ENCODE data around the gene LEMD1.

The LEMD1 gene

DNA sequence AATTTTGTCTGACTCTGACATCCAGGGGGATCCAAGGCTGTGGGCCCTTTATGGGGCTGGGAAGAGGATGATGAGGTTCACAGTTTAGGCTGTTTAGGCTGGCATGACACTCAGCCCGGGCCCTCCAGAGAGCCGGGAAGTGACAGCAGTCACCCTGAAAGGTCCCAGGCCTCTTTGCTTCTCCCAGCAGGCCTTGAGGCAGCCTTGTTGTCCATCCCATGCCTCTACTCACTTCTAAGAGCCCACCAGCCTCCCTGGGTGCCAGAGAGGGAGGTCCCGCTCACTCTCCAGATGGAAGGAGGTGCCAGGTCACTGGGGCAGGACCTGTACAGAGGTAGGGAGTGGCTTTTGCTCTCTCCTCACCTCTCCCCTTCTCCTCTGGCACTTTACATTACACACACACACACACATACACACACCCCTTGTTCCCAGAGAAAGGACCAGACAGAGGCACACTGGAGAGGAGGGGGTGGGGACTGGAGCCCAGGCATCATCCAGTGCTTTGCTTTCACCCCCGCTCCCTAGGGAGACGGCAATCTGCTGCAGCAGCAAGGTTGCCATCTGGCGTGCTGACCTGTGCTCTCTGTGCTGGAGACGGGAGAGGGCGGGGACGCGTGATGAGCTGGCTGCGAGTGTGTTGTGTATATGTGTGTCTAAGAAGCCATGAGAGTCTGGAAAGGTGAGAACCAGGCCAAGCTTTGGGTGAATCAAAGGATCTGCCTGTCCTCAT lies 69.7 kb downstream of the LEMD1 start:
- DNase-seq, result peak; percentile 55

DNA sequence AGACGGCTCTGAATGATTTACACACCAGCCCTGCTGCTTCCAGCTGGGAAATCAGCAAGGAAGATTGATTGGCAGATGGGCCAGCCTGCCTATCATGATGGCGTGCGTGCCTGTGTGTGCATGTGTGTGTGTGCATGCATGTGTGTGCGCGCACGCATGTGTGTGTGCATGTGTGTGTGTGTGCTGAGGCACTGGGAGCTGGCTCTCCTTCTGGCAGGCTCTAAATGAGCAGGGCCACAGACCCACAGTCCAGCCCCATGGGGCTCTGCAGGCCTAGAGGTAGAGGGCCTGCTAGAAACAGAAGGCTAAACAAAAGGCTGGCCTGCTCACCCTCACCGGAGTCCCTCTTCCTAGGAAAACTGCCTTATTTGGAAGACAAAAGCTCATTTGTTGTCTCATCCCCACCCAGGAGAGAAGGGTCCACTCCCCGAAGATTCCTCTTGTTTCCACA lies 71.1 kb downstream of the LEMD1 start:
- DNase-seq, result no peak

DNA sequence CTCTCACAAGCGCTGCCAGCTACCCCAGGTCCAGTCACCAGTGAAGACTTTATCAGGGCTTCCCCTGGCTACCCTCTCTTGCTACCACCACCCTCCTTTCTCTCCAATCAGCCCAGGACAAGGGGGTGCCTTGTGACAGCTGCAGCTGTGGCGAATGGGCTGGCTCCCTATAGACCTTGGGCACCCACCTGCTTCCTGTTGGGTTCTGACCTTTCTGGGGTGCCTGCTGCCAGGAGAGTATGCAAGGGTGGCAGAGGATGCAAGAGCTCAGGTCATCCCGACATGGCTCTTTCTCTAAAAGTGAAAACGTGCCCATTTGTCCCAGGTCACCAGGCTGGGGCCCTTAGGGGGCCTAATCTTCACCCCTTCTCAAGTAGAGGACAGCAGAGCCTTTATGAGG lies 71.7 kb downstream of the LEMD1 start:
- DNase-seq, result no peak

DNA sequence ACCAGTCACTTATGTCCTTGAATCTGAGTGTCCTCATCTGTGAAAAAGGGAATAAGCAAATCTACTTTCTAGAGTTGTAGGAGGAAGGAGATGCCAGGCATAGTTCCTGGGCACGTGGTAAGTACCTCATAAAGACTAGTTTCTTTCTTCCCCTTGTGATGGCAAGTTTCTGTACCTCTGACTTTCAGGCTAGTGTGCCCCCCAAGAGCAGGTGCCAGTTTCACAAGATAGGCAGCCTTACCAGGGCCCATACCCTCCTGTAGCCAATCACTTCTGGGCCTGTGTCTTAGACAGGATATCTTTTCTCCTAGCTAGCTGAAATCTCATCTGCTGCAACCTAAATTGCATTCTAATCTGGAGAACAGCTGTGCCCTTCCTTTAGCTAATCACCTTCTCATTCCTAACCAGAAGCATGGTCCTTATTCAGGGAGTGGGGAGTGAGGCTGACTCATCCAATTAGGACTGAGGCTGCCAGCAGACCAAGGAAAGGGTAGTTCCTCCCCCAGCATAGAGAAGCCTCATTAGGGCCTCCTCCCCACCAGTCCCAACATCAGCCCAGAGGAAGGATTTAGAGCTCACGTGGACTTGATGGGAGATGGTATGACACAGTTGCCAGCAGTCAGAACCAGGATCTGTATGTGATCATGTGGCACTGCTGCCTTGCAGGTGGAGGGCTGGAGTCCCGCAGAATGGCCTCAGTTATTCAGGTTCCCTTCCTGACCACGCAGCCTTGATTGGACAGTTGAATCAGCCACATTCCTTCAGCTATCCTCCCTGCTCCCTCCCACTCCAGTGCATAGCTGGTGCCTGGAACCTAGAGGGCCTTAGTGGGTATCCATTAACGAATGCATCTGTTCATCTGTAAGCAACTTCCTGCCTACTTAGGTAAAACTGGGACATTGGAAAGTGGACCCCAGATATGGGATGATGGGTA lies 73.0 kb downstream of the LEMD1 start:
- no peak for DNase-seq

DNA sequence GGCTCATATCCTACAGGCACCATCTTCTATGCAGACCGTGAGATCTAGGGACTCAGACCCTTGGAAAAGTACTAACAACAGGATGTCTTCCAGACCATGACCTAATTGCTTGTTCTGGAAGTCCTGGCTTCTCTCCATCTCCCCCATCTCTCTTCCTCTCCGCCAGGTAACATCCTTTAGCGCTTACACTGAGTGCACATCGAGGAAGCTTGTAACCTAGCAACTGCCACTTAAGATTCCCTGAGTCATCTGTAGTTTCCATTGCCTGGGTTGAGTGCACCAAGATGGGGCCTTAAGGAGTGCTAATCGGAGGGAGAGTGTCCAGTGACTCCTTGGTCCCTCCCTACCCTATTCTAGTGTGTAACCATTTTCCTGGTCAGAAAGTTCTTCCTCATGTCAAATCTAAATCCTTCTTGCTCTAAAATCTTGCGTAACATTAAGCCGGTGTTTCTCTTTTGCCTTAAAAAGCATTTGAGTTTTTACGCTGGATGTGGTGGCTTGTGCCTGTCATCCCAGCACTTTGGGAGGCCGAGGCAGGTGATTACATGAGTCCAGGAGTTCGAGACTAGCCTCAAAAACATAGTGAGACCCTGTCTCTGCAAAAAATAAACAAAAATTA lies 74.8 kb downstream of the LEMD1 start:
- DNase-seq, result no peak

DNA sequence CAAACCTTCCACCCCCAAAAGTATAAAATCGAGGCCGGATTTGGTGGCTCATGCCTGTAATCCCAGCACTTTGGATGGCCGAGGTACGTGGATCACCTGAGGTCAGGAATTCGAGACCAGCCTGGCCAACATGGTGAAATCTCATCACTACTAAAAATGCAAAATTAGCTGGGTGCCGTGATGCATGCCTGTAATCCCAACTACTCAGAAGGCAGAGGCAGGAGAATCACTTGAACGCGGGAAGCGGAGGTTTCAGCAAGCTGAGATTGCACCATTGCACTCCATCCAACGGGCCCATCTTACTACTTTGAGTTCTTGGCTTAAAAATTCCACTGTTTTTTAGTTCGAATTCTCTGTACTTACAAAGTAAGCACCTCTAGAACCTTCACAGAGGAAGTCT lies 76.1 kb downstream of the LEMD1 start:
- DNase-seq, result no peak

DNA sequence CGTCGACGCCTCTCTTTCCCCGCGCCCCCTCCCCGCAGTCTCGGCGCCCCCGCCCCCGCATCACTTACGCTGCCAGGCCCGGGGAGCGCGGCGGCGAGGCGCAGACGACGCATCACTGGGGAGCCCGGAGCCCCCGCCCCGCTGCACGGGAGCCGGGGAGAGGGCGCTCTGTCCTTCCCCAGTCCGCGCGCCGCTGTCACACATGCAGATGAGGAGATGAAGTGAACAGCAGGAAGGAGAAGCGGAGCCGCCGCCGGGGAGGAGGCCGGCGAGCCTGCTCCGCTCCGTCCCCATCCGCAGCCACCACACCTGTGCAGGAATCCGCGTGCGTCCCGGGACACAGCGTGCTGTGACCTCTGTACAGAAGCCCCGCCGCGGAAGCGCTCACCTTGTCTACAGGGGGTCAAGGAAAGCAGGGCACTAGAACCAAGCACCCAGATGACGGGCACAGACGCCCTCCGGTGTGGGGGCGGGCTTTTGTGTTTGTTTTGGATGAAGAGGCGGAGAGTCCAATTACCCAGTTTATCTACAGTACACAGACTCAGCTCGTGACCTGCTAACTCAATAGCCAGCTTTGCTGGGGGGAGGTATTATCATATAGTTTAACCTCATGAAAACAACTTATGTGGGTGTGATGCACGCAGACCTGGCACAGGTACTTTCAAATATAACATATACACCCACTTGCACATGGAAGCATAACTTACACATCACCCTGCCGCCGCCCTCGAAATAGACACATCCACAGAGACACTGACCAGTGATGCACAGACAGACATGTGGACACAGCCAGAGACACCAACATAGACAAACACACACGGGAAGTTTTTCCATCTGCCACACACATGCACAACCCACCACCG lies 77.6 kb downstream of the LEMD1 start:
- DNase-seq, result no peak

DNA sequence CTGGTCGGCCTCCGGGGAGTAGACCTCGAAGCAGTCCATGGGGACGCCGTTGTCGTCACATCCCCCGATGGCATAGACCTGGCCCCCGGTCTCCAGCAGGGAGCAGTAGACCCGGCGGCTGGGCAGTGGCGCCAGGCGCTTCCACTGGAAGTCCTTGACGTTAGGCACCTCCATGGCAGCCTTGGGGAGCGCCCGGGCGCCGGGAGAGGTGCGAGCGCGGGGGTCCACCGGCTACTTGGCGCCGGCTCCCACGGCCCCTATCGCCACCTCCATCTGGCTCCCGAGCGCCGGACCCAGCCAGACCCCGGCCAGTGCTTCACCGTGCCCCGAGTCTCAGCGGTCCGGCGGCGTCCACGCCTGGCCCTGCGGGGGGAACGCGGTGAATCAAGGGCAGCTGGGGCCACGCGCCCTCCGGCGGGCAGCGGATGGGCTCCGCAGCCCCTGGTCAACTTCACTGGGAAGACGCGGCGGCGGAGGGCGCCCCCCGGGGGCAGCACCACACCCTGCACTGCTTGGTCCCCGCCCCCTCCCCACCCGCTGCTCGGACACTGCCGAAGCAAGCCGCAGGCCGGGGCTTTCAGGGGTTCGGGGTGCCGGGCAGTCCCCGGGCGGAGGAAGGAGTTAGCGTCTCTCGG lies 78.3 kb downstream of the LEMD1 start:
- DNase-seq, result no peak

DNA sequence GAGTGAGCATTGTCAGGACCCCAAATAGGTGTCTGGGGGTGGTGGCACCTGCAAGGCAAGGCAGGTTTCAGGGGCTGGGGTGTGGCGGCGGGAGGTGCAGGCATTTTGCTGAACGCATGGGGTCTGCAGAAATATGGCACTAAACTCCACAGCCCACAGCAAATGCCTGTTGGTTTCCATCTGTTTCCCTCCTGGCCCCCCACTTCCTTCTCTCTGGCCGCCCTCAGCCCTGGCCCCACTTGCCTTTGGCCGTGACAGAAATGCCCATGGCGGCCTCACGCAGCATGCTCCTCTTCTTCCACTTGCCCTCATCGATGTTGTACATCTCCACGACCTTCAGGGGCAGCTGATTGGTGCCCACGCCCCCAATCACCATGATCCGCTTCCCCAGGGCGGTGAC lies 78.9 kb downstream of the LEMD1 start:
- no peak for DNase-seq

DNA sequence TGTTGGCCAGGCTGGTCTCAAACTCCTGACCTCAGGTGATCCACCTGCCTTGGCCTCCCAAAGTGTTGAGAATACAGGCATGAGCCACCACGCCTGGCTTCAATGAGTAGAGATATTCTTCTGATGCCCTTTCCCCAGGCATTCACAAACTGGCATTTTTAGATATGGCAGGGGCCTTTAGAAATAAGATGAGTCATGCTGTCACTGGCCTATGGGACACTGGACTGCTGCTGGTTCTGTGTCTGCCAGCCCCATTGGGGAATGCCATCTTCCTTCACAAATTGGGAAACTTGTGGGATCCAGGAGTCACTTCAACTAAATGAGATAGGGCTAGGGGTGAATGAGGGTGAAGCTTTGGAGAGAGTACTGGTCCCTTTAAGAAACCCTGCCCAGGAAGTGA lies 81.2 kb downstream of the LEMD1 start:
- no peak for DNase-seq

DNA sequence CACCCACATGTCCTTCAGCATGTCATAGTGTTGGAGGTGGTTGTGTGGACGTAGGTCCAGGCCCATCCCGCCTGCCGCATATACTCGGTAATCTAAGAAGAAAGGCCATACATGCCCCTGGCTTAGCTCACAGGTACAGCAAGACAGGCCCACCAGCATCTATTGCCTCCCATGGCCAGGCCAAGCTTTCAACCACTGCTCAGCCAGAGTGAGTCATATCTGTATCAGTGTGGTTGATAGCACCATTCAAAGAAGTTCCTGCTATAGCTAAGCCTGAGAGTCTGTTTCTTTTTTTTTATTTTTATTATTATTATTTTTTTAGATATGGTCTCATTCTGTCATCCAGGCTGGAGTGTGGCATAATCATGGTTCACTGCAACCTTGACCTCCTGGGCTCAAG lies 82.1 kb downstream of the LEMD1 start:
- no peak for DNase-seq

DNA sequence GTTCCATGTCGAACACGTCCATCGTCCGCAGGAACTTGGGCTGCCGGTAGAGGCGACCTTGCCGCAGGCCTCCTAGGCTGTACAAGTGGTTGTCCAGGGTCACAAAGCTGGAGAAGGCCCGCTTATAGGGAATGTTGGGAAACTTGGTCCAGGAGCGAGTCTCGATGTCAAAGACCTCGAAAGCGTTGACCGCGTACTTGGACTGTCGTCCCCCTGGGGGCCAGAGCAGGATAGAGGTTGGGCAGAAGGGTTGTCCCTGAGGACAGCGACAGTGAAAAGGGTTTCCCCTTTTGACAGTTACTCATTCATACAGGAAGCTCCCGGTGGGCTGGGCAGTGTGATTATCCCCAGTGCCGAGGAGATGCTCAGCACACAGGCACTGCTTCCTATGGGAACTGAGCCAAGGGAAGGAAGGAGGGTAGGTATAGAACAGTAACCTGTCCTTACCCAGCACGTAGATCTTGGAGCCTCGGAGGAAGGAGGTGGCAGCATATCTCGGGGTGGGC lies 82.6 kb downstream of the LEMD1 start:
- no peak for DNase-seq

DNA sequence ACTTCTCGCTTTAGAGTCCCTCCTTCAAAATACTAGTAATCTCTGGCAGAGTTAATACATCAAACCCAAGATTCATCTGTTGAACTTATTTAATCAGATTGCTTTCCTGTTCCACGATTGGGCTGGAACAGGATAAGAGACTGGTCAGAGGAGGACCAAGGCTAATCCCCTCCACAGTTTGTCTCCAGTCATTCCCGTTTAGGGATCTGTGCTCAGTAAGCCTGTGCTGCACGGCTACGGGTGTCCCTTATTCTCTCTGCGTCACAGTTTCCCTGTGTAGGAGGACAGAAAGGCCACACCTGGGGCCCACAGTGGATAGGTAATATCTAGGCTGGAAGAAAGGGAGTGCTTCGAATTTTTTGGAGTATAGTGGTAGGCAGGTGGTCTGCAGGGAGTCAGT lies 83.8 kb downstream of the LEMD1 start:
- no peak for DNase-seq

DNA sequence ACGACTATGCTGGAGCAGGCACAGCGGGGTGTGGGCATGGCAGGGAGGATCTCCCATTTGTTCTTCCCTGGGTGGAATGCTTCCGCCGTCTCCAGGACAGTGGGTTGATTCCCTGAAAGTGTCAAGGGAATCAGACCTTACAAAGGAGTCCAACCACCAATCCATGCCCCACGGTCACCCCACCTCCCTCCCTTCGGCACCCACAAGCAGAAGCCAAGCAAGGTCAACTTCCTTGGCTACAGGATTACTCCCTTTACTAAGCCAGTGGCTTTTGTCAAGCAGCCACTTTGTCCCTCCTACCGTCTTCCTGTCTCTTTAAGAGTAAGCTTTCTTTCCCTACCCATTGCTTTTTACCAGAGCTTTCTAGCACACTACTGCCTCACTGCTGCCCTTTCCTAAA lies 84.4 kb downstream of the LEMD1 start:
- DNase-seq, result no peak

DNA sequence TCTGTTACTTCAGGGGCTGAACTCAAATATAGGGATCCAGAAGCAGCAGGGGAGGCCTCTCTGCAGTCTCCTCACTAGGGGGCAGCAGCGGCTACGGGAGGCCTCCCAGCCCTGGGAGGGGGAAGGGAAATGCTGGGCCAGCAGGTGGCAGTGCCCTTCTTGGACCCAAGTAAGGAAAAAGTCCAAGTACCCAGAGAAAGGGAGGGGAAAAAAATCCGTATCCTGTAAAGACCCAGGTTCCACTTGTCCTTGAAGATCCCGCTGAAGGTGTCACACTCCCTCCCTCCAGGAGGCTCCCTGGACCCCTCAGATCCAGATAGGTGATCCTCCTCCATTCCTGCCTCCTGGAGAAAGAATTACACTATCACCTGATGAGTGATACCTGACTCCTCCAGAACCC lies 86.2 kb downstream of the LEMD1 start:
- DNase-seq, result no peak

DNA sequence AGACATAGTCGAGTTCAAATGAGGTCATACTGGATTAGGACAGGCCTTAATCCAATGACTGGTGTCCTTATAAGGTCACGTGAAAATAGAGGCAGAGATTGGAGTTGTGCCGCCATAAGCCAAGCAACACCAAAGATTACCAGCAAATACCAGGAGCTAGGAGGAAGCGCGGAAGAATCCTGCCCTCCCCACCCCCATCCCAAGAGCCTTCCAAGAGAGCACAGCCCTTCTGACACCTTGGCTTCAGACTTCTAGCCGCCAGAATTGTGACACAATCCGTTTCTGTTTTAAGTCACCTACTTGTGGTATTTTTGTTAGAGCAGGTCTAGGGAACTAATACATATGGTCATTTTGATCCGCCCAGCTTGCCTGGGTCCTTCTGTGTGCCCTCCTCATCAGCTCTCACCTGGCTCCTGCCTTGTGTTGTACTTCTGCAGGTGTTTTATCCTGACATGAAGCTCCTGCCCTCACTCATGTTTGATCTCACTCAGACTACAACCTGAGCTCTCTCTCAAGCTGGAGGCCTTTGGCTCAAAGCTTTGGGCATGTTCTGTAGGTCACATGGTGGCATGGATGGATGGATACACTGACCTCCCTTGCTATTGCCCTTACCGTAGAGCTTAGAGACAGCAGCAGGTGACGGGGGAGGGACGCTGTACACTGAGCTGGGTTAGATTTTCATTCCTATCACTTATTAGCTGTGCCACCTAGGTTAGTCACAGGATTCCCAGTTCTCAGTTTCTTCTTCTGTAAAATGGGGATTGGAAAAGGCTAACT lies 89.7 kb downstream of the LEMD1 start:
- no peak for DNase-seq
